ENCODE results near the gene STON2.
"Not testable (repeated sequence)": the region's sequence is repeated elsewhere in the genome, so short reads cannot be mapped to it uniquely, and the experiment has no call there.

STON2 gene

DNA sequence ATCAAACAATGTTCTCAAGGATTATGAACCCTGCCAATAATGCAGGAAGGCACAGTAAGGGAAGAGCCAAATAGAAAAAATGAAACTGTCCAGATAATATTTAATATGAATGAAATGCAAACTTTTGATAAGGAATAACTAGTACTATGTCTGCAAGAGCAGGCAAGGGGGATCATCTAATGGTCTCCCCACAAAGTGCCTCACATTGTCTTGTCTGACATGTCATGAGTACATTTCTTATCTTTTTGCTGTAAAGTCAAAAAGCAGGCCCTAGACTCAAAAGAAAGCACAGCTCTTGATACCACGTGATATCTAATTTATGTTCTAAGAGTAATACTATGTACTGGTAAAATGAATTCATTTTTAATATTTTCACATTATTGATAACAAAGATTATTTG is 135.5 kb downstream of the STON2 start:
- DNase-seq, result no peak

DNA sequence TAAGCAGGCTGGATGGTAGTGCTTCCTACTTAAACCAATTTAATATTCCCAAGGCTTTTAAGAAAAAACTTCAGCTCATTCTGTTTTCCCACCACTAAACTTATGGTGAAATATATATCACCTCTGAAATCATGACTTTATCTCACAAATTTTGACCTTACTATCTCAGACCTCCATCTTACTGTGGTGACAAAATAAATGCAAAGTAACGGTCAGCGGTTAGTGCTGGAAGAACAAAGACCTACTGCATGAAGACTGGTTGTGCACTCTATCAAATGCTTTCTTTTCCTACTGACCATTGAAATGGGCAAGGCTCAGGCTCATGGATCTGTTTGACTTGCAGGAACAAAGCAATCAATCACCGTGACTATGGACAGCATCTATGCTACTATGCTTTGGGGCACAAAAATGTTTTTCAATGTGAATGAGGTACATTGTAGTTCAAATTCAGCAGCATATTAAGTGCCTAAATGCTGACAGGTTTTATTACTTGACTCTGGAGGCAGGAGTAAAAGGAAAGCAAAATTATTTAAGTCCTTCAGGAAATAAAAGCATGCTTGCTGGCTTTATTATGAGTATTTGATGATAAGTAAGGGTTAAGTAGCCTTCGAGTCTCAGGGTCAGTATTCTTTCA is 136.2 kb downstream of the STON2 start:
- no peak for DNase-seq

DNA sequence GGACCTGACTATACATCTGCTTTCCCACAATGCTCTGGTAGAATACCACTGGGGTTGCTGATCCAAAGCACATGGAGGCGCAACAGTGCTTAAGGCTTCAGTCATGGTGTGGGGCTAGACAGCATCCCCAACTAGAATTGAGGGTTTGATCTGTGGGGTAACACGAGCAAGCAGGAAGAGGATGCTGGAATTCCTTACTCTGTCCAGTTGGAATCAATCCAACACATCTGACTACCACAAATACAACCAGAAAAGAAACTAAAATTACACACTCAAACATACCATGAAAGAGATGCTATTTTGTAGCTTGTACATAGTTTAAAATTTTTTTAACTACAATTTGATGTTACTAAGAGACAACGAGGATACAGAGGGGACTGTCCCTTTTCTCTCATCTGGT is 138.9 kb downstream of the STON2 start:
- DNase-seq, result no peak

DNA sequence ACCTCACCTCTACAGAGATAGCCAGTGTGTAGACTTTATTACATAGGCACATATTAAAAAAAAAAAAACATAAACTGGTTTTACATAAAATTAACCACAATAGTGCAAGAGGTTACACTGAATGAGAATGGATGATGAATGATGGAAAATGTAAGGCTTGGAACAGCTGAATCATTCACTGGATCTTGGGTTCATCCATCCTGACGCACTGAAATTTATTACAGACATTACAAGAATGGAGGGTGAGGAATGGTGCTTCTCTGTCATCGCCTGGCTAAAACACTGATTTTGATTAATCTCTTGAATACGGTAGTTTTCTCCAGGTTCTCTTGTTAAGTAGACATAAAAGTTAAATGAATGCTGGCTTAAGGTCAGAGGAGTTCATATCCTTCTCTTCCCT is 139.4 kb downstream of the STON2 start:
- DNase-seq, result no peak

DNA sequence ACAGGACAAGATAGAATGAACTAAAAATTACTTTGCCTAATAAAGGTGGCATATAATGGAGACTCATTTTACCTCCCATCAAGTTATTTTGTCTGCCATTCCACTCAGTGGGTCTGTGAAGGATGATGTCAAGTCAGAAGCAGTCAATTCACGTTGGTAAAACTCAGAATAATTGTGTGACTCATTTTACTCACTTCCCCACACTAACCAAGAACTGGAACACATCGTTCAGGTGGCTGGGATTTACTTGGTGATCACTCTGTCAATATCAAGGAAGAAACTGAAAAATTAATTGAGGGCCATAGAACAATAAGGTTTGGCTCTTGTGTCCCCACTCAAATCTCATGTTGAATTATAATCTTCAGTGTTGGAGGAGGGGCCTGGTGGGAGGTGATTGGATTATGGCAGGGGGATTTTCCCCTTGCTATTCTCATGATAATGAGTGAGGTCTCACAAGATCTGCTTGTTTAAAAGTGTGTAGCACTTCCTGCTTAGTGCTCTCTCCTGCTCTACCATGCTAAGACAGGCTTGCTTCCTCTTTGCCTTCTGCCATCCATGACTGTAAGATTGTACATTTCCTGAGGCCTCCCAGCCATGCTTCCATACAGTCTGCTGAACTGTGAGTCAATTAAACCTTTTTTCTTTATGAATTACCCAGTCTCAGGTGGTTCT is 143.7 kb downstream of the STON2 start:
- DNase-seq, result no peak

DNA sequence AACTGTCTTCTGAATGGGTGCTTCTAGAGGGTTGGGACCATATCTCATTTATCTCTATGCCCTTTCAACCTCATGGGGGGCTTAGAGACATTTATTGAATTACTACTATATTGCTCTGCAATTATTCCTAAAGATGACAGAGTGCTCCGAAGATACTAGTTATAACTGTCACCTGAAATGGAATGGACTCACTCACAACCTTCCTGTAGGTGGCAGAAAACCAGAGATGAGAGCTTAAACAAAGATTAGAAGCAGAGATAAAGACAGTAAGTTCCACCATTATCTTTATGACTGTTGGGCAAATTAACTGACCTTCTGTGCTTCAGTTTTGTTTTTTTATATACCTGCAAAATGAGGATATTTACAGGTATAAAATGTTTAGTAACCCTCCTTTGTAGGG is 147.8 kb downstream of the STON2 start:
- DNase-seq, result no peak

DNA sequence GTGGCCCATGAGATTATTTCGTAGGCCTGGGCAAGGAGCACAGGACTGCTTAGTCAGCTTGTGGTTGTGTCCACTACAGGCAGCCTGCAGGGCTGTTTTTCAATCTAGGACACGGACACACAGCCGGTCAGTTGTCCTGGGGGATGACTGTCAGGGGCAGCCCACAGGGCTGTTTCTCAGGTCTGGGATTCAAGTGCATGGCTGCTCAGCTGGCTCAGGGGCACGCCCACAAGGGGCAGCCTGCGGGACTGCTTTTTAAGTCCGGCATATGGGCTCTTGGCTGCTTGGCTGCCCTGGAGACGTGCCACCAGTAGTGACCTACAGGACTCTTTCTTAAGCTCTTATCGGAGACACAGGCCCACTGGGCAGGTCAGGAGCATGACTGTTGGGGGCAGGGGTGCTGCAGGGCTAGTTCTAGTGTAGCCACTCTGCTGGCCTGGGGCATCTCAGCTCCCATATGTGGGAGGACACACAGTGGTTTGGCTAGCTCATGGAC is 152.8 kb downstream of the STON2 start:
- no peak for DNase-seq

DNA sequence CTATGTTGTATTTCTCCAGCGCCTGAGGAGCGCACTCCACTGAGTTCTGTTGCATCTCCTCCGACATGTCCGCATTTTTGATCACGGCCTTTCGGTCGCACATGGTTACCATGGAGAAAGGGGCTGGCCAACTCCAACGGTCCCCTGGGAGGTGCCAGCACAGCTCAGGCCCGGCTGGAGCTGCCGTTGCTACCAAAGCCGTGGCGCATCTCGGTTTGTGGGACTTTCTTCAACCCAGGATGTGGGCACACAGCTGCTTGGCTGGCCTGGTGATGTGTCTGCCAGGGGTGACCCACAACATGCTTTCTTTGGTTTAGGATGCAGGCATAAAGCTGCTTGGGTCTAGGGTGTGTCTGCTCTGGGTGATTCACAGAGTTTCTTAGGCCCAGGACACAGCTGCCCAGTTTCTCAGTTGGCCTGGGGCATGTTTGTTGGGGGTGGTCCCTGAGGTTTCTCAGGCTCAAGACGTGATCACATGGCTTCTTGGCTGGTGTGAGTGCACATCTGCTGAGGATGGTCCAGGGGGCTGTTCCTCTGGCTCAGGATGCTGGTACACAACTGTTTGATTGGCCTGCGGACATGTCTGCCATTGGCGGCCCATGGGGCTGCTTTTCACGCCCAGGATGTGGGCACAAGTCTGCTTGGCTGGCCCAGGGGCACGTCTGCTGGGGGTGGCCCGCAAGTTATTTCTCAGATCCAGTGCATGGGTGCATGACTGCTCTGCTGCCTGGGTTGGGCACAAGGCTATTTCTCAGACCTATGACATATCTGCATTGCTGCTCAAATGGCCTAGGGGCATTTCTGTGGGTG is 153.5 kb downstream of the STON2 start:
- no peak for DNase-seq

DNA sequence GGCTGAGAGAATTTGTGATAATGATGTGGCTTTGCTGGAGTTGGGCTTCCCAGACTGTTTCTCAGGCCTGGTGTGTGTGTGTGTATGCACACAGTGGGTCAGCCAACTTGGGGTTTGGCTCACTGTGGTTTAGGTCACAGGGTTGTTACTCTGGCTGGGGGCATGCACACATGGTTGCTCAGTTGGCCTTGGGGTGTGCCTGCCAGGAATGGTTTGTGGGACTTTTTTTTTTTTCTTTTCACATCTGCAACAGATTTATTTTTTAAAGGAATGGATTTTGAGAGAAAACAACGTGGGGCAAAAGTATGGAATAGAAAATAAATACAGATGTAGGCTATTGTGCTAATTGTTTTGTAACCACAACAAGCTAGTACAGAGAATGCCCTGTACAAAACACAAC is 154.4 kb downstream of the STON2 start:
- DNase-seq, result no peak

DNA sequence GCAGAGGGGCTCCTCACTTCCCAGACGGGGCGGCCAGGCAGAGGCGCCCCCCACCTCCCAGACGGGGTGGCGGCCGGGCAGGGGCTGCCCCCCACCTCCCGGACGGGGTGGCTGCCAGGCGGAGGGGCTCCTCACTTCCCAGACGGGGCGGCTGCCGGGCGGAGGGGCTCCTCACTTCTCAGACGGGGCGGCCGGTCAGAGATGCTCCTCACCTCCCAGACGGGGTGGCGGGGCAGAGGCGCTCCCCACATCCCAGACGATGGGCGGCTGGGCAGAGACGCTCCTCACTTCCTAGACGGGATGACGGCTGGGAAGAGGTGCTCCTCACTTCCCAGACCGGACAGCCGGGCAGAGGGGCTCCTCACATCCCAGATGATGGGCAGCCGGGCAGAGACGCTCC is 155.7 kb downstream of the STON2 start:
- not testable (repeated sequence) for DNase-seq

DNA sequence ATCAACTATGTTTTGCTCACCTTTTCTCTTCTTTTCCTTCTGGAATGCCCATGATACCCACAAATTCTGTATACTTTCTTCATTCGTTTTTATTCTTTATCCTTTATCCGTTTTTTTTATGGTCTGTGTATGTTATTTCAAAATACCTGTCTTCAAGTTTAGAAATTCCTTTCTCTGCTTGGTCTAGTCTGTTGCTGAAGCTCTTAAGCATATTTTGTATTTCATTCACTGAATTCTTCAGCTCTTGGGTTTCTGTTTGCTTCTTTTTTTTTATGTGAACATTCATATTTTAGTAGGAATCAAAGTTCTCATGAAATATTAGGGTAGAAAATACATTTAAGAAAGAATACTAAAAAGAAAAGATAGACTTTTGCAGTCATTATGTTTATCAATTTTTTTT is 156.6 kb downstream of the STON2 start:
- no peak for DNase-seq

DNA sequence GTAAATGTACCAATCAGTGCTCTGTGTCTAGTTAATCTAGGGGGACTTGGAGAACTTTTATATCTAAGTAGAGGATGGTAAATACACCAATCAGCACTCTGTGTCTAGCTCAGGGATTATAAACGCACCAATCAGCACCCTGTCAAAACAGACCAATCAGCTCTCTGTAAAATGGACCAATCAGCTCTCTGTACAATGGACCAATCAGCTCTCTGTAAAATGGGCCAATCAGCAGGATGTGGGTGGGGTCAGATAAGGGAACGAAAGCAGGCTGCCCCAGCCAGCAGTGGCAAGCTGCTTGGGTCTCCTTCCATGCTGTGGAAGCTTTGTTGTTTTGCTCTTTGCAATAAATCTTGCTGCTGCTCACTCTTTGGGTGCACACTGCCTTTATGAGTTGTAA is 163.3 kb downstream of the STON2 start:
- not testable (repeated sequence) for DNase-seq

DNA sequence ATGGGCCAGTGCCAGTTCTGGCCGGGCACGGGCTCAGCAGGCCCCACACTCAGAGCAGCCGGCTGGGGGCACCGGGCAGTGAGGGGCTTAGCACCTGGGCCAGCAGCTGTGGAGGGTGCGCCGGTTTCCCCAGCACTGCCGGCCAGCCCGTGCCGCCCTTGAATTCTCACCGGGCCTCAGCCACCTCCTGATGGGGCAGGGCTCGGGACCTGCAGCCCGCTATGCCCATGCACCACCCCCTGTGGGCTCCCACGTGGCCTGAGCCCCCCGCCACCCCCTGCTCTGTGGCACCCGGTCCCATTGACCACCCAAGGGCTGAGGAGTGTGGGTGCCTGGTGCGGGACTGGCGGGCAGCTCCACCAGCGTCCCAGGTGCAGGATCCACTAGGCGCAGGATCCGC is 164.0 kb downstream of the STON2 start:
- no peak for DNase-seq

DNA sequence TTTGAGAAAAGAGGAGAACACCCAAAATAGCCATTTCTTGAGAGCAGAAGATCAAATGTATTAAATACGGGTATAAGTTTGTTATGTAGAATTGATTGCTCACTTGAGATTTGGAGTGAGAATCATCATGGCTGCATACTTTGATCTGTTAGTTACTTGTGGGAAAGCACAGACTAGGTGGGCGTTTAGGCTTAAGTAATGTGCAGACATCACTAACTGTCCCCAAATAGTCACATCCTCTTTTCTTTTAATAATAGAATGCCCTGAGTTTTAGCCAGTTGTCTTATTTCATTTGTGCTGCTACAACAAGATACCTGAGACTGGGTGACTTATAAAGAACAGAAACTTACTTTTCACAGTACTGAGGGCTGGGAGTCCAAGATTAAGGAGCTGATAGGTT is 165.0 kb downstream of the STON2 start:
- DNase-seq, result no peak

DNA sequence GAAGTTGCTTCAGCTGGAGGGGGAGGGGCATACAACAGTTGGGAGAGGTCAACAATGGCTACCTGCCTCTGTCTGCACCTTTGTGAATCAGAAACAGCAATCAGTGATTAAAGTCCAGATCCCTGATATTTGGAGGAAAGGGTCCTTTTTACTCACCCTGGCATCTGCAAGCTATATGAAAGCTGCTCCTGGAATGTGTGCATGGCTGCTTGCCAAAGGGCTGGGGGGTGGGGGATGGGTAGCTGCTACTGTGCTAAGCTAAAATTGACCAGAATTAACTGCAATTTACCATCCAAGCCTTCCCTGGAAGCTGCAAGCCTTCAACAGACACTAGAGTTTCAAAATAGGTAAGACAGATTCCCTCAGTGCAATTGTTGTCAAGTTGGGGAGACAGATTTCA is 165.8 kb downstream of the STON2 start:
- no peak for DNase-seq

DNA sequence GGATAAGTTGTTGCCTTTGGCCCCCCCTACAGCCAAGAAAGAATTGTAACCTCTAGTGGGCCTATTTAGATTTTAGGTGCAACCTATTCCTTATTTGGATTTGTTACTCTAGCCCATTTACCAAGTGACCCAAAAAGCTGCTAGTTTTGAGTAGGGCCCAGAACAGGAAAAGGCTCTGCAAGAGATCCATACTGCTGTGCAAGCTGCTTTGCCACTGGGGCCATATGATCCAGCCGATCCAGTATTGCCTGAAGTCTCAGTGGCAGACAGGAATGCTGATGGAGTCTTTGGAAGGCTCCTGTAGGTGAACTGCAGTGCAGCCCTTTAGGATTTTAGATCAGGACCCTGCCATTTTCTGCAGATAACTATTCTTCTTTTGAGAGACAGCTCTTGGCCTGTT is 166.5 kb downstream of the STON2 start:
- no peak for DNase-seq

DNA sequence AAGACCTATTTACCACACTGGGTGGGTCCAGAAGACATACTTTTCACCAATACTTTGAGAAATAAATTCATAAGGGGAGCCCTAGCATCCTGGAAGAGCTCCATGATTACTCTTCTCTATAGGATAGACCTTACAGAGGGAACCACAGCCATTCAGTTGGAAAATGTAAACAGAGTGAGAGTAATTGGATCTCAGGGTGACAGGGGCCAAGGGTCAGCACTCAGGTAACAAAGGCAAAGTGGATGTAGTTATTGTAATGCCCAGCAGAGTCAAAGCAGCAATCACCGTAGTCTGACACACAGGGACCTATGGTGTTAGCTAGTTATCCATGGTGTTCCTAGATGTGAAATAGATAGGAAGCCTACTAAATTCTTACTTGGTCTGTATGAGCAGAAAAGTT is 168.6 kb downstream of the STON2 start:
- no peak for DNase-seq

DNA sequence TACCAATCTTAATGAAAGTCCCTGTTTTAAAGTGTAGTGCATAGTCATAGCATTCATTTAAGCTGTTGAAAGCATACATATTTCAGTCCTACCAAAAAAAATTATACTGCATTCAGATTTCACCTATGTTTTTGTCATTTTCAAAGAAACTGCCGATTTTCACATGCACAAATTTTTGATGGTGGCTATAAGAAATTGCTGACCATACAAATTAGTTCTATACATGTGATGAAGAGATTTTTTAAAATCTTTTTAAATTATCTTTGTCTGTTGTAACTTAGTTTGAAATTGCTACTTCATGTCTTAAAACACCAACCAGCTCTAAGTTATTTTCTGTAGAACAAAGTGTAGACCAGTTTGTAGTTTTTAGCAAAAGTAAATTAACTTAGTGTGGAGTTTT is 175.9 kb downstream of the STON2 start:
- DNase-seq, result no peak

DNA sequence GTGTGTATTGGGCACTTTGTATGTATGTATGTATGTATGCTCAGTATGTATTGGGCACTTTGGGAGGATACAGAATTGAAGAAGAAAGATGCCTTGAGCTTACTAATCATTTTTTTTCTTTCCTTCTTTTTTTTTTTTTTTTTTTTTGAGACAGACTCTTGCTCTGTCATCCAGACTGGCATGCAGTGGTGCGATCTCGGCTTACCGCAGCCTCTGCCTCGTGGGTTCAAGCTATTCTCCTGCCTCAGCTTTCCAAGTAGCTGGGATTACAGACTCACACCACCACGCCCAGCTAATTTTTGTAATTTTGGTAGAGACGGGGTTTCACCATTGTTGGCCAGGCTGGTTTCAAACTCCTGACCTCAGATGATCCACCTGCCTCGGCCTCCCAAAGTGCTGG is 176.3 kb downstream of the STON2 start:
- DNase-seq, result not testable (repeated sequence)

DNA sequence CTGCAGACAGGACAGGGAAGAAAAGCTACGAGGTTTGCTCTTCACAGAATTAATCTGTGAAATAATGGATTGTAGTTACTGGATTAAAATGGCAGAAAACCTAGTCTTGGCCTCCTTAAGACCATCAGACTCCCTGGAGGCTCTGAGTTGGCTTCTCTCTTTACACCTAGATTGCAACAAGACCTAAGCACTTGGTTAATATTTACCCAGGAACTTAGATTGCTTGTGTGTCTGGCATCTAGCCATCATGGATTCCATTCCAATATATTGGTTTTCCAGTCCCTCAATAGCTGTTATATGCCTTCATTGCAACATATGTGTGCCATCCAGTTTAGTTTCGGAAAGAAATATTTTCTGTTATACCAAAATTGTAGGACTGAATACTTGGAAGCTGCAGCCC is 177.4 kb downstream of the STON2 start:
- DNase-seq, result no peak

DNA sequence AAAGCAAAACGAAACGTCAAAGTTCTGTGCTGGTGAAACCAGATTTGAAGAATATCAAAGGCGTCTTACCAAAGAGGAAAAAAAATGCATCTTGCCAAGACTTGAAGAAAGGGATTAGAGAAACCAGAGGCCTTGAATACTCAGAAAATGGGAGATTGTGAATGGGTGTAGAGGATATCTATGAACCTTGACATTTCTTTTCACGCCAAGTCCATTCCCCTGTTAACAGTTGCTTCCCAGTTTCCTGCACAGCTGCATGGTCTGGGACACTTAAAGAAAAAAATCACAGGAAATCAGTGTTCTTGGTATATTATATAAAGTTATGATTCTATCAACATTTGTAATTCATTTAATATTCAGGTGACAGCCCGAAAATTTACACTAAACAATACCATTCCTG is 178.0 kb downstream of the STON2 start:
- no peak for DNase-seq

DNA sequence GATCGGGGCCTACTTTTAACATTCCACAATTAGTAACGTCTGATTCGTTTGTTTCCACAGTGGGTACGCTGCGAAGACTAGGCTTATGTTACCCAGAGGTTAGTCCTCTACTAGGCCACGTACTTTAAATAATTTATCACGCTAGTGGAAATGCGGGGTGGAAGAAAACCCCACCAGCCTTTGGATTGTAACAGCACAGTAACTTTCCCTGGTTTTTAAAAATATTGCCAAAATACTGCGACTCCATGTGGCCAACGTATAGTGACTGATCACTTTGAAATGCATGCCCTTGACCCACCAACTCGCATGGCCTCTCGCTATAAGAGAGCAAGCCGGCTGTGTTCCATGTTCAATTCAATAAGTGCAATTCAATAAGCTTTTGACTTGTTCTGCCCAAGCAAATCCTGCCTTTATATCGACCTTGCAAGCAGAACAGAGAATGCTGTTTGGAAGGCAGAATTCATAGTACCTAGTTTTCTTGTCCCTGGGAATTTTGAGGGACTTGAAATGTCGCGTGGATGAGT is 178.5 kb downstream of the STON2 start:
- no peak for DNase-seq

DNA sequence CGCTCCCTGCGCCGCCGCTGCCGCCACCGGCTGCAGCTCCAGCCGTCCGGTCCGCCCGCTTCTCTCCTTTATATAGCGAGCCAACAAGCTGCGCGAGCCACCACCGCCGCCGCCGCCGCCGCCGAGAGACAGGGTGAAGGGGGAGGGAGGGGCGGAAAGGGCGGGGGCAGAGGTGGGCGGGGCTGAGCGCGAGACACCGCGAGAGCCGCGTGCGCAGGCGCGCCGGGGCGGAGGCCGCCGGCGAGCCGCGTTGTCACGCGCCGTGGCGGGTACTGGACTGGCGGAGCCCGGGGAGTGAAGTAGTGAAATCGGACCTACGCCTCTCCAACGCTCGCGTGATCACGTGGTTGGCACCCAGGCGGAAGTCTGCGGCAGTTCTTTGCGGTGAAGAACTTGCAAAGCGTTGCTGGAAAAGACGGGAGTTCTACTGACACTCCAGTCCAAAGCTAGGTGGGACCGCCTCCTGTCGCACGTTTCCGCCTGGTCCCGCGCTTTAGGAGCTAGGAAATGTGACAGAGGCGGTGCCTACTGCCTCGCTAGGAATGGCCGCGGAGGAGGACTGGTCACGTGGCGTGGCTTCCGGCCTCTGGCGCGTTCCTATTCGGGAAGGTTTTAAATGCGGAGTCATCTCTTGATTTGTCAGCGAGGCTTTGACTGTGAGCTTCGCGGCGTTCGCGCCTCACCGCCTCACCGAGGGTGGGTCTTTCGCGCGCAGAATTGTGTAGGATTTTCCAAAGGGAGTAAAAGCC is 179.1 kb downstream of the STON2 start, which contains the start of gene GTF2A1:
Gene GTF2A1, minus strand, starts transcription at position 130 of the 749 bp plus-strand sequence. CDS start 441 bp downstream, outside the sequence.
- DNase-seq, result peak; percentile 96

All from CD4-positive, alpha-beta T cell treated with Interleukin-4 for 1 hour (primary cell).